HL-60 (cell line): ENCODE results near the gene NRF1.

ENCODE experiments used
- GABPA ChIP-seq: IDR thresholded peaks from 2 replicates; pipeline ENCODE4 v1.6.1; 2012; ENCODE audit warnings: low read depth
- POLR2AphosphoS5 ChIP-seq: IDR thresholded peaks from 2 replicates; pipeline ENCODE4 v1.6.1; 2012; ENCODE audit warnings: low read depth
- TF ChIP-seq, protein P1 (sequence below): IDR thresholded peaks from one replicate; pipeline ENCODE4 v1.5.1; 2011; ENCODE audit warnings: low read length, control low read depth, inconsistent platforms; ENCODE audit not compliant: insufficient read depth

GRCh38 chr7:129609666-129610065 is 1.9 kb upstream of the NRF1 start:
- TF ChIP-seq, protein P1, sequence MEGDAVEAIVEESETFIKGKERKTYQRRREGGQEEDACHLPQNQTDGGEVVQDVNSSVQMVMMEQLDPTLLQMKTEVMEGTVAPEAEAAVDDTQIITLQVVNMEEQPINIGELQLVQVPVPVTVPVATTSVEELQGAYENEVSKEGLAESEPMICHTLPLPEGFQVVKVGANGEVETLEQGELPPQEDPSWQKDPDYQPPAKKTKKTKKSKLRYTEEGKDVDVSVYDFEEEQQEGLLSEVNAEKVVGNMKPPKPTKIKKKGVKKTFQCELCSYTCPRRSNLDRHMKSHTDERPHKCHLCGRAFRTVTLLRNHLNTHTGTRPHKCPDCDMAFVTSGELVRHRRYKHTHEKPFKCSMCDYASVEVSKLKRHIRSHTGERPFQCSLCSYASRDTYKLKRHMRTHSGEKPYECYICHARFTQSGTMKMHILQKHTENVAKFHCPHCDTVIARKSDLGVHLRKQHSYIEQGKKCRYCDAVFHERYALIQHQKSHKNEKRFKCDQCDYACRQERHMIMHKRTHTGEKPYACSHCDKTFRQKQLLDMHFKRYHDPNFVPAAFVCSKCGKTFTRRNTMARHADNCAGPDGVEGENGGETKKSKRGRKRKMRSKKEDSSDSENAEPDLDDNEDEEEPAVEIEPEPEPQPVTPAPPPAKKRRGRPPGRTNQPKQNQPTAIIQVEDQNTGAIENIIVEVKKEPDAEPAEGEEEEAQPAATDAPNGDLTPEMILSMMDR: no peak
- TF ChIP-seq GABPA: no peak
- no peak for TF ChIP-seq POLR2AphosphoS5
